ENCODE measurements around the gene THNSL1.

DNA sequence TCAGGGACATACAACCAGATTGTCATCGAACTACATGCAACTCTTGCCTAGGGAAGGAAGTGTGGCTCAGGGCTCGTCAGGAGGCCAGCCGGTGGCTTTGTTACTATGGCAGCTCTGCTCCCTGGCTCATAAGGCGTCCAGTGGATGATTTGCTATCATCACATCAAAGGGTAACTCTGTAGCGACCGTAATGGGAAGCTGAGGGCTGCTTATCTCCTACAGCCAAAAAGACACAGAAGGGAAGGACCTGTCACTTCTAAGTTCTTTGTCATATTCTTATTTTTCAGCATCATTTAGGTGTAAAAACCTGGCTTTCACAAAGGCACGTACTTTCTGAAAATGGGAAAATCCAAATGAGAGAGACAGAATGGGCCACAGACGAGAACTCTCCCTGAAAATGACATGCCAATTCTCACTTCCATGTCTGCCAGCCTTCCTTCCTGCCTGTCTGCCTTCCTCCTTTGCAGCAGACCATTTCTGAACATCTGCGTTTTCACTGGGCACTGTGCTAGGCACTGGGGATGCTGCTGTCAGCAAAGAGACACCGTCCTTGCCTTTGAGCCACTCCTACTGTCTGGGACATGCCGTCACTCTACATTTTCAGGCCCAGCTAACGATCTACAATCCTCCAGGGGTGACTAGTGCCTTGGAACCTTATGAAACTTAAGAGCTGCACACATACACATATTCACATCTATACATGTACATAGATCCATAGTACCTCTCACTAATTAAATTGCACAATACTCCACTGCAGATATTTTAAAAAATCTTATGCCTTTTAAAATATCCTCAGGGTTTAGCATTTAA is 27.4 kb upstream of the THNSL1 start:
- TF ChIP-seq CEBPB (IDR thresholded peaks at IDR 0.05) (no peak), TCF12 (IDR thresholded peaks at IDR 0.05; ENCODE audit: low read depth) (no peak), FOXM1 (IDR thresholded peaks at IDR 0.05; ENCODE audit: borderline replicate concordance, low read depth) (no peak), CREB1 (IDR thresholded peaks at IDR 0.05; ENCODE audit: low read depth) (no peak), RAD21 (IDR thresholded peaks at IDR 0.05; ENCODE audit: low read depth) (no peak), YY1 (IDR thresholded peaks at IDR 0.05; ENCODE audit: low read depth) (no peak), ZBTB7A (IDR thresholded peaks at IDR 0.05; ENCODE audit: low read depth) (no peak), USF1 (IDR thresholded peaks at IDR 0.05) (no peak), EGR1 (IDR thresholded peaks at IDR 0.05) (no peak), NFIC (IDR thresholded peaks at IDR 0.05) (no peak)
- TF ChIP-seq, protein P1, sequence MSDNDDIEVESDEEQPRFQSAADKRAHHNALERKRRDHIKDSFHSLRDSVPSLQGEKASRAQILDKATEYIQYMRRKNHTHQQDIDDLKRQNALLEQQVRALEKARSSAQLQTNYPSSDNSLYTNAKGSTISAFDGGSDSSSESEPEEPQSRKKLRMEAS (IDR thresholded peaks at IDR 0.05) = no peak
